ENCODE measurements around the gene RHBDD2.

DNA sequence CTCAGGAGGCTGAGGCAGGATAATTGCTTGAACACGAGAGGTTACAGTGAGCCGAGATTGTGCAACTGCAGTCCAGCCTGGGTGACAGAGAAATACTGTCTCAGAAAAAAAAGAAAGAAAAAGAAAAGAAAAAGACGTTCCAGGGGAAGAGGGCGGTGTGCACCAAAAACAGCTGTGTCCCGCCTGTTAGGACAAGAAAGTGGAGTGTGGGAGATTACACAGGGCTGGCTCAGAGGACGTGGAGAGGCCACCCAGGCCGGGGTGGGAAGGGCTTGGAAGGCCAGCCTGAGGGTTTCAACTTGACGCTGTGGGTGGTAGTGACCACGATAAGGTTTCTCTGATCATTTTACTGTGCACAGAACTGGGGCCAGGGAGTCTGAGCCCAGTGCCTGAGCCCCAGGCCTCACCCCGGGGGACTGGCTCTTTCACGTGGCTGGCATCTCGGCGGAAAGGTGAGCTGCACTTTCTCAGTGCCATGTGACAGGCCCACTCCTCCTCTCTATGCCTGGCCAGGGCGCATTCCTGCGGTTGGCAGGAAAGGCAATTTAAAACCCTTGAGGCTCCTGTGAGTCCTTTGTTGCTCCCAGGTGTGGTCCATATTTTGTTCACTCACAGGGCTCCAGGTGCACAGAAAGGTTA, 13.9 kb downstream of the RHBDD2 start:
- TF ChIP-seq, protein P1, sequence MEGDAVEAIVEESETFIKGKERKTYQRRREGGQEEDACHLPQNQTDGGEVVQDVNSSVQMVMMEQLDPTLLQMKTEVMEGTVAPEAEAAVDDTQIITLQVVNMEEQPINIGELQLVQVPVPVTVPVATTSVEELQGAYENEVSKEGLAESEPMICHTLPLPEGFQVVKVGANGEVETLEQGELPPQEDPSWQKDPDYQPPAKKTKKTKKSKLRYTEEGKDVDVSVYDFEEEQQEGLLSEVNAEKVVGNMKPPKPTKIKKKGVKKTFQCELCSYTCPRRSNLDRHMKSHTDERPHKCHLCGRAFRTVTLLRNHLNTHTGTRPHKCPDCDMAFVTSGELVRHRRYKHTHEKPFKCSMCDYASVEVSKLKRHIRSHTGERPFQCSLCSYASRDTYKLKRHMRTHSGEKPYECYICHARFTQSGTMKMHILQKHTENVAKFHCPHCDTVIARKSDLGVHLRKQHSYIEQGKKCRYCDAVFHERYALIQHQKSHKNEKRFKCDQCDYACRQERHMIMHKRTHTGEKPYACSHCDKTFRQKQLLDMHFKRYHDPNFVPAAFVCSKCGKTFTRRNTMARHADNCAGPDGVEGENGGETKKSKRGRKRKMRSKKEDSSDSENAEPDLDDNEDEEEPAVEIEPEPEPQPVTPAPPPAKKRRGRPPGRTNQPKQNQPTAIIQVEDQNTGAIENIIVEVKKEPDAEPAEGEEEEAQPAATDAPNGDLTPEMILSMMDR (IDR thresholded peaks at IDR 0.05; ENCODE audit: low read length) = no peak
- TF ChIP-seq EZH2phosphoT487 (IDR thresholded peaks at IDR 0.05; ENCODE audit: low read length) (no peak), EZH2 (optimal IDR thresholded peaks at IDR 0.05; ENCODE audit: low read depth, low read length) (no peak)

Data from MM.1S (cell line).